GM19043 (cell line): ENCODE data around the gene USP50.
"Not testable (repeated sequence)": the region's sequence is repeated elsewhere in the genome, so short reads cannot be mapped to it uniquely, and the experiment has no call there.

ENCODE experiments used
- ATAC-seq: cut with Tn5 transposase; IDR thresholded peaks from one replicate; pipeline ENCODE4 v1.9.1; 2021; ENCODE audit warnings: low read depth; ENCODE audit not compliant: unreplicated experiment

The USP50 gene

GRCh38 chr15:50546566-50546965 lies at the start of gene USP50:
Gene USP50, minus strand, starts transcription at chr15:50546666. Its CDS starts 141 bp downstream, at chr15:50546525.
- ATAC-seq: no peak

GRCh38 chr15:50594311-50594710 lies 47.8 kb upstream of the USP50 start:
- ATAC-seq: no peak

- no peak for ATAC-seq
These were observed 47.3 kb upstream of the USP50 start for GRCh38 chr15:50593761-50594160.

GRCh38 chr15:50590288-50590687 lies 43.8 kb upstream of the USP50 start:
- no peak for ATAC-seq

GRCh38 chr15:50577492-50577891 lies 31.0 kb upstream of the USP50 start:
- no peak for ATAC-seq

- ATAC-seq: no peak
These were observed 29.7 kb upstream of the USP50 start for GRCh38 chr15:50576166-50576565.

GRCh38 chr15:50573842-50574241 lies 27.4 kb upstream of the USP50 start:
- ATAC-seq: not testable (repeated sequence)

GRCh38 chr15:50563756-50564155 lies 17.3 kb upstream of the USP50 start:
- no peak for ATAC-seq

GRCh38 chr15:50562735-50563640 lies 16.5 kb upstream of the USP50 start:
- ATAC-seq: no peak

GRCh38 chr15:50558012-50558411 lies 11.5 kb upstream of the USP50 start:
- ATAC-seq: no peak

GRCh38 chr15:50556642-50557371 lies 10.3 kb upstream of the USP50 start:
- no peak for ATAC-seq

GRCh38 chr15:50552238-50552637 lies 5.8 kb upstream of the USP50 start:
- no peak for ATAC-seq

- no peak for ATAC-seq
These were observed 2.9 kb upstream of the USP50 start for GRCh38 chr15:50549326-50549725.

- no peak for ATAC-seq
These were observed 2.1 kb downstream of the USP50 start for GRCh38 chr15:50544368-50544767.

- ATAC-seq: no peak
These were observed 2.9 kb downstream of the USP50 start for GRCh38 chr15:50543556-50543955.

- no peak for ATAC-seq
These were observed 3.6 kb downstream of the USP50 start for GRCh38 chr15:50542887-50543210.

GRCh38 chr15:50531766-50532165 lies 14.7 kb downstream of the USP50 start:
- no peak for ATAC-seq

GRCh38 chr15:50531163-50531562 lies 15.3 kb downstream of the USP50 start:
- no peak for ATAC-seq

GRCh38 chr15:50523851-50524251 lies 22.6 kb downstream of the USP50 start:
- ATAC-seq: no peak

- no peak for ATAC-seq
These were observed 26.6 kb downstream of the USP50 start for GRCh38 chr15:50519740-50520425.

- ATAC-seq: no peak
These were observed 33.5 kb downstream of the USP50 start for GRCh38 chr15:50513001-50513400.
